Thyroid gland (tissue), 4 donors: ENCODE data around the gene FAR2.

Source experiments
- CTCF ChIP-seq, 6 experiments: fragments of 200-600 bp in 3 of 6; fragments of 450-650 bp in 3 of 6; sonication (generic) in 3 of 6; IDR thresholded peaks; one replicate each; pipeline ENCODE4 v1.5.1; 2016 to 2019; ENCODE audit warnings: antibody characterized with exemption in 6 of 6, mild to moderate bottlenecking in 2 of 6, inconsistent platforms in 1 of 6, moderate library complexity in 1 of 6
- POLR2A ChIP-seq, 2 donors: fragments of 450-650 bp; IDR thresholded peaks; one replicate each; pipeline ENCODE4 v1.6.1; 2017; ENCODE audit warnings: antibody characterized with exemption in 2 of 2, mild to moderate bottlenecking in 2 of 2, moderate library complexity in 1 of 2

- TF ChIP-seq CTCF (IDR thresholded peaks at IDR 0.05) (no peak), POLR2A (IDR thresholded peaks at IDR 0.05) (no peak)
These were observed 74.3 kb downstream of the FAR2 start for GRCh38 chr12:29223426-29223825.
